Measurements from ENCODE around the gene KLHL40. TPM values are rescaled to one million over a fixed set of nuclear protein-coding genes. Genes with fewer than 3 reads are reported as not detected.

KLHL40 gene
- polyA plus RNA-seq, 2 of the 4 experiments (the other 2 are of a cell fraction), result not detected

DNA sequence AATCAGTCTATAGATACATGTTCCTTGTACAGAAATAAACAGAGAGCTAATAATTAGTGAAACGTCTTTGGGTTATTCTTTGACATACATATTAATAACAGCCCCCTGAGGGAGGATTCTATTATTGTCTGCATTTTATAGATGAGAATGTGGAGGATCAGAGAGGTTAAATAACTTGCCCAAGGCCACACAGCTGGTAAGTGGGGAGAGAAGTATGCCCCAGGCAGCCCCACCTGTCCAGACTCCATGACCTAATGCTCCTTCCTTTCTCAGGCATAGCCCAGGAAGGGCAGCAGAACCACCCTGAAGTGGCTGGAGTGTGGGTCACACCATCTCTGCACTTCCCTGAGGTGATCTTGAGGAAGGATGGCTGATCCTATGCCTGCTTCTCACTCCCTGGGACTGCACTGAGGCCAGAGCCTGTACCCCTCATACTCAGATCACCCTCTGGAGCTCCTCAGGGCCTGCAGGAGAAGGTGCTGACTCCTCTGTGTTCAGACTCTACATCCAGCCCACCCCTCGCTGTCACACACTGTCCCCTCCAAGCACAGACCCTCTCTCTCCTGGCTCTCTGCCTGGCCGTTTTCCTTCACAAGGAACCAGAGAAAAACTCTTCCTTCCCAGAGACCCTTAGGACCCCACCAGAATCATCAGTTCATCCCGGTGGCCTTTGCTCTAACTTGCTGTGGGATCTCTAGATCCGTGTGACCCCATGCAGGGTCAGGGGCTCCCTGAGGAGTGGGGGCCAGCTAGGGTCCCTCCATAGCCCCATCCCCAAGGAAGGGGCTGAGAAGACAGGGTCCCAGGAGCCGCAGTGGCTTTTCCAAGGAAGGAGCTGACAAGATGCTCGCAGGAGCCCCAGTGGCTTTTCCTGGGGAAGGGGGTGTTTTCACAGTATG, 21.6 kb downstream of the KLHL40 start:
- ChIA-PET CTCF (interaction anchor here (1.7 kb wide), 1 partner anchor 37 kb away, joined by 4 read pairs; no protein-coding TSS in a partner anchor), POLR2A (no interaction called here)
- no peaks in the 10 kb centered on the region for H3K9me3 ChIP-seq
- 4% methylated on average over 3 of the region's 7 CpGs for WGBS (ENCODE audit: missing lambda C conversion rate)
- H3K4me2 ChIP-seq, result no peak overlapping the region
- no peak for FAIRE-seq
- no peak for DNase-seq (ENCODE audit: low read depth in 1 of 2, low spot score in 1 of 2)
- no peaks in the 10 kb centered on the region for H3K4me1 ChIP-seq
- H3K4me3 ChIP-seq, result no peak overlapping the region
- TF ChIP-seq HDAC2 (IDR thresholded peaks at IDR 0.05) (no peak), ZNF302 (CRISPR knock-in tag; IDR thresholded peaks at IDR 0.05) (no peak), MYC (IDR thresholded peaks at IDR 0.05; ENCODE audit: borderline replicate concordance, low read length) (no peak), HOXB13 (CRISPR knock-in tag; IDR thresholded peaks at IDR 0.05; ENCODE audit: low read depth) (no peak), RNF2 (IDR thresholded peaks at IDR 0.05; ENCODE audit: borderline replicate concordance, low read depth) (no peak), ESRRA (IDR thresholded peaks at IDR 0.05; ENCODE audit: borderline replicate concordance, low read length) (no peak), CBX8 (IDR thresholded peaks at IDR 0.05) (no peak), EHF (CRISPR knock-in tag; IDR thresholded peaks at IDR 0.05) (no peak), RAD21 (conservative IDR thresholded peaks at IDR 0.05 in 1 of 2, IDR thresholded peaks at IDR 0.05 in 1 of 2) (no peak), CBX2 (IDR thresholded peaks at IDR 0.05; ENCODE audit: borderline replicate concordance, low read depth) (no peak), MAZ (IDR thresholded peaks at IDR 0.05; ENCODE audit: borderline replicate concordance, low read depth, low read length) (no peak), HOXB5 (CRISPR knock-in tag; IDR thresholded peaks at IDR 0.05) (no peak), ZFP36 (IDR thresholded peaks at IDR 0.05; ENCODE audit: borderline replicate concordance, partially characterized antibody) (no peak)
- TF ChIP-seq, protein P1, sequence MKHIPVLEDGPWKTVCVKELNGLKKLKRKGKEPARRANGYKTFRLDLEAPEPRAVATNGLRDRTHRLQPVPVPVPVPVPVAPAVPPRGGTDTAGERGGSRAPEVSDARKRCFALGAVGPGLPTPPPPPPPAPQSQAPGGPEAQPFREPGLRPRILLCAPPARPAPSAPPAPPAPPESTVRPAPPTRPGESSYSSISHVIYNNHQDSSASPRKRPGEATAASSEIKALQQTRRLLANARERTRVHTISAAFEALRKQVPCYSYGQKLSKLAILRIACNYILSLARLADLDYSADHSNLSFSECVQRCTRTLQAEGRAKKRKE (CRISPR knock-in tag; IDR thresholded peaks at IDR 0.05; ENCODE audit: low read depth), result no peak
- TF ChIP-seq, protein P2, sequence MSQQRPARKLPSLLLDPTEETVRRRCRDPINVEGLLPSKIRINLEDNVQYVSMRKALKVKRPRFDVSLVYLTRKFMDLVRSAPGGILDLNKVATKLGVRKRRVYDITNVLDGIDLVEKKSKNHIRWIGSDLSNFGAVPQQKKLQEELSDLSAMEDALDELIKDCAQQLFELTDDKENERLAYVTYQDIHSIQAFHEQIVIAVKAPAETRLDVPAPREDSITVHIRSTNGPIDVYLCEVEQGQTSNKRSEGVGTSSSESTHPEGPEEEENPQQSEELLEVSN (IDR thresholded peaks at IDR 0.05; ENCODE audit: borderline replicate concordance, low read depth), result no peak
- TF ChIP-seq, protein P3, sequence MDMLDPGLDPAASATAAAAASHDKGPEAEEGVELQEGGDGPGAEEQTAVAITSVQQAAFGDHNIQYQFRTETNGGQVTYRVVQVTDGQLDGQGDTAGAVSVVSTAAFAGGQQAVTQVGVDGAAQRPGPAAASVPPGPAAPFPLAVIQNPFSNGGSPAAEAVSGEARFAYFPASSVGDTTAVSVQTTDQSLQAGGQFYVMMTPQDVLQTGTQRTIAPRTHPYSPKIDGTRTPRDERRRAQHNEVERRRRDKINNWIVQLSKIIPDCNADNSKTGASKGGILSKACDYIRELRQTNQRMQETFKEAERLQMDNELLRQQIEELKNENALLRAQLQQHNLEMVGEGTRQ (IDR thresholded peaks at IDR 0.05), result no peak
- TF ChIP-seq, protein P4, sequence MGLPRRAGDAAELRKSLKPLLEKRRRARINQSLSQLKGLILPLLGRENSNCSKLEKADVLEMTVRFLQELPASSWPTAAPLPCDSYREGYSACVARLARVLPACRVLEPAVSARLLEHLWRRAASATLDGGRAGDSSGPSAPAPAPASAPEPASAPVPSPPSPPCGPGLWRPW (IDR thresholded peaks at IDR 0.05), result no peak
- ATAC-seq, result no peak
- H3K27ac ChIP-seq, result no peak overlapping the region

DNA sequence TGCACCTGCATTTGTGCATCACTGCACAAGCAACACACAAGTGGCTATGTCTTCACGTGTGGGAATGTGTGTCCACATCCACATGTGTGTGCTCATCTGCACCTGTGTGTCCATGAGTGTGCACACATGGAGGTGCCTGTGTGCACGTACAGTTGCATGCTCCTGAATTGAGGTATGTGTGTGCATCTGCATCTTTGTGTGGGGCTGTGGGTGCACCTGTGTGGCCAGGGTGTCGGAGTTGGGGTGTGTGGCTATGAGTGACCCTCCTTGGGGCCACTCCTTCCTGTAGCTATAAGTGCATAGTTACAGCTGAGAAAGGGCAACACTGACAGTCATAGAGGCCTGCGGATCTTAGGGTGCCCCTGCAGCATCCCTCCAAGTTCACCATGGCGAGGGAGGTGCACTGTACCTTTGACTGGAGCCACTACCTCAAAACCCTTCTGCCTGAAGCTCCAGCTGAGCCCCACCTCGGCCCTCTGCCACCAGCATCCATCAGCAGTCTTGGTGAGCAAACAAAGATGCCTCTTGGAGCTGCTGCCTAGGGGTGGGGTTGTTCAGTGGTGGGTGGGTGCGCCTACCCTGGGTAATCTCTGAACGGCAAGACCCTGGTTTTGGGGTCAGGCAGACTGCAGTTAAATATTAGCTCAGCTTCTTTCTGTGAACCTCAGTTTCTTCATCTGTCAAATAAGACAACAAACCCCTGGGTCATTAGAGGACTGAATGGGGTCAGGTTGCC, 22.5 kb downstream of the KLHL40 start:
- 4% methylated on average over 3 of the region's 8 CpGs for WGBS (ENCODE audit: missing lambda C conversion rate)
- no peak for FAIRE-seq
- Histone ChIP-seq H3K4me3 (no peak overlapping the region), H3K4me2 (no peak overlapping the region), H3K27ac (no peak overlapping the region), H3K9me3 (no peaks in the 10 kb centered on the region), H3K4me1 (no peaks in the 10 kb centered on the region)
- POLR2A ChIA-PET, result no interaction called here
- TF ChIP-seq PHF8 (IDR thresholded peaks at IDR 0.05; ENCODE audit: borderline replicate concordance, low read depth), result no peak
- TF ChIP-seq HDAC2 (IDR thresholded peaks at IDR 0.05), result no peak
- no peak for TF ChIP-seq ZFP36 (IDR thresholded peaks at IDR 0.05; ENCODE audit: borderline replicate concordance, partially characterized antibody)
- no peak for TF ChIP-seq HEYL (CRISPR knock-in tag; IDR thresholded peaks at IDR 0.05)
- TF ChIP-seq ESRRA (IDR thresholded peaks at IDR 0.05; ENCODE audit: borderline replicate concordance, low read length), result no peak
- no peak for TF ChIP-seq MAFK (IDR thresholded peaks at IDR 0.05; ENCODE audit: partially characterized antibody)
- TF ChIP-seq HOXB5 (CRISPR knock-in tag; IDR thresholded peaks at IDR 0.05), result no peak
- no peak for TF ChIP-seq CEBPB (IDR thresholded peaks at IDR 0.05)
- TF ChIP-seq ZSCAN20 (CRISPR knock-in tag; IDR thresholded peaks at IDR 0.05), result no peak
- TF ChIP-seq MAZ (IDR thresholded peaks at IDR 0.05; ENCODE audit: borderline replicate concordance, low read depth, low read length), result no peak
- no peak for TF ChIP-seq RAD21 (conservative IDR thresholded peaks at IDR 0.05 in 1 of 2, IDR thresholded peaks at IDR 0.05 in 1 of 2)
- TF ChIP-seq RNF2 (IDR thresholded peaks at IDR 0.05; ENCODE audit: borderline replicate concordance, low read depth), result no peak
- TF ChIP-seq, protein P5, sequence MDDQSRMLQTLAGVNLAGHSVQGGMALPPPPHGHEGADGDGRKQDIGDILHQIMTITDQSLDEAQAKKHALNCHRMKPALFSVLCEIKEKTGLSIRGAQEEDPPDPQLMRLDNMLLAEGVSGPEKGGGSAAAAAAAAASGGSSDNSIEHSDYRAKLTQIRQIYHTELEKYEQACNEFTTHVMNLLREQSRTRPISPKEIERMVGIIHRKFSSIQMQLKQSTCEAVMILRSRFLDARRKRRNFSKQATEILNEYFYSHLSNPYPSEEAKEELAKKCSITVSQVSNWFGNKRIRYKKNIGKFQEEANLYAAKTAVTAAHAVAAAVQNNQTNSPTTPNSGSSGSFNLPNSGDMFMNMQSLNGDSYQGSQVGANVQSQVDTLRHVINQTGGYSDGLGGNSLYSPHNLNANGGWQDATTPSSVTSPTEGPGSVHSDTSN (IDR thresholded peaks at IDR 0.05), result no peak
- TF ChIP-seq RCOR1 (IDR thresholded peaks at IDR 0.05; ENCODE audit: low read depth, low read length), result no peak
- TF ChIP-seq HOXB13 (CRISPR knock-in tag; IDR thresholded peaks at IDR 0.05; ENCODE audit: low read depth), result no peak
- TF ChIP-seq EHMT2 (IDR thresholded peaks at IDR 0.05; ENCODE audit: low read depth), result no peak
- no peak for TF ChIP-seq TFCP2L1 (CRISPR knock-in tag; IDR thresholded peaks at IDR 0.05)
- no peak for TF ChIP-seq FOXS1 (CRISPR knock-in tag; IDR thresholded peaks at IDR 0.05)
- TF ChIP-seq, protein P6, sequence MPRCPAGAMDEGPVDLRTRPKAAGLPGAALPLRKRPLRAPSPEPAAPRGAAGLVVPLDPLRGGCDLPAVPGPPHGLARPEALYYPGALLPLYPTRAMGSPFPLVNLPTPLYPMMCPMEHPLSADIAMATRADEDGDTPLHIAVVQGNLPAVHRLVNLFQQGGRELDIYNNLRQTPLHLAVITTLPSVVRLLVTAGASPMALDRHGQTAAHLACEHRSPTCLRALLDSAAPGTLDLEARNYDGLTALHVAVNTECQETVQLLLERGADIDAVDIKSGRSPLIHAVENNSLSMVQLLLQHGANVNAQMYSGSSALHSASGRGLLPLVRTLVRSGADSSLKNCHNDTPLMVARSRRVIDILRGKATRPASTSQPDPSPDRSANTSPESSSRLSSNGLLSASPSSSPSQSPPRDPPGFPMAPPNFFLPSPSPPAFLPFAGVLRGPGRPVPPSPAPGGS (IDR thresholded peaks at IDR 0.05), result no peak
- TF ChIP-seq CHD2 (IDR thresholded peaks at IDR 0.05; ENCODE audit: low read length, partially characterized antibody), result no peak
- CTCF ChIA-PET, result interaction anchor here (1.7 kb wide), 1 partner anchor 36 kb away, joined by 4 read pairs; no protein-coding TSS in a partner anchor
- no peak for DNase-seq (ENCODE audit: low read depth in 1 of 2, low spot score in 1 of 2)
- ATAC-seq, result no peak

Measured in A549 (cell line).